Uterus (tissue), 4 donors: ENCODE data around the gene C10orf62. TPM values are rescaled to one million over a fixed set of nuclear protein-coding genes. Genes with fewer than 3 reads are reported as not detected.
"Not testable (repeated sequence)": the region's sequence is repeated elsewhere in the genome, so short reads cannot be mapped to it uniquely, and the experiment has no call there.

Experiments
- DNase-seq, 2 donors: peaks; one replicate each; pipeline ENCODE4 v3.0.0-alpha.2; 2019 to 2020
- H3K27ac ChIP-seq, 2 donors: fragments of 200-600 bp; sonication (generic); 1 replicate in 1 of 2; 2 replicates in 1 of 2; pipeline ENCODE4 v1.5.1; 2016 to 2018
- H3K27me3 ChIP-seq, 2 donors: fragments of 200-600 bp; sonication (generic); one replicate each; pipeline ENCODE4 v1.5.1; 2018 to 2019; ENCODE audit warnings: control low read depth in 1 of 2
- H3K36me3 ChIP-seq, 2 donors: fragments of 200-600 bp; sonication (generic); one replicate each; pipeline ENCODE4 v1.5.1; 2019; ENCODE audit warnings: control low read depth in 1 of 2
- H3K4me1 ChIP-seq, 2 donors: fragments of 200-600 bp; sonication (generic); one replicate each; pipeline ENCODE4 v1.5.1; 2018 to 2019; ENCODE audit warnings: control low read depth in 1 of 2
- H3K4me3 ChIP-seq, 2 donors: fragments of 200-600 bp; sonication (generic); 1 replicate in 1 of 2; 2 replicates in 1 of 2; pipeline ENCODE4 v1.5.1; 2018 to 2019; ENCODE audit warnings: mild to moderate bottlenecking in 1 of 2
- H3K9me3 ChIP-seq, 2 donors: fragments of 200-600 bp; sonication (generic); one replicate each; pipeline ENCODE4 v1.5.1; 2019; ENCODE audit warnings: control low read depth in 1 of 2
- POLR2A ChIP-seq, 2 donors: fragments of 450-650 bp; IDR thresholded peaks; one replicate each; pipeline ENCODE4 v1.6.1; 2016; ENCODE audit warnings: antibody characterized with exemption in 2 of 2, mild to moderate bottlenecking in 1 of 2, moderate library complexity in 1 of 2
- intact Hi-C: fragments of 100-400 bp; cut with DNase I; formaldehyde crosslinking; loops from one replicate; pipeline ENCODE4 v1.15.1; 2023; ENCODE audit warnings: low total_unique reads
- total RNA-seq, 4 donors: library from RNA; depleted of rRNA in 3 of 4; stranded (reverse); fragments of >200 nt in 3 of 4; gene quantifications; one replicate each; pipeline versions ENCODE4 v1.1.0 to v1.2.4, GENCODE V29; 2014 to 2023
- TF ChIP-seq, protein P1 (sequence below), 4 experiments: fragments of 200-600 bp in 2 of 4; fragments of 450-650 bp in 2 of 4; sonication (generic) in 2 of 4; IDR thresholded peaks; one replicate each; pipeline ENCODE4 v1.5.1; 2016 to 2019; ENCODE audit warnings: antibody characterized with exemption in 4 of 4, mild to moderate bottlenecking in 2 of 4, moderate library complexity in 1 of 4
- donor health status: DM: yes; HTN: yes; CAD: no.

The C10orf62 gene
- total RNA-seq, 4 donors from 2014 or later: not detected

DNA sequence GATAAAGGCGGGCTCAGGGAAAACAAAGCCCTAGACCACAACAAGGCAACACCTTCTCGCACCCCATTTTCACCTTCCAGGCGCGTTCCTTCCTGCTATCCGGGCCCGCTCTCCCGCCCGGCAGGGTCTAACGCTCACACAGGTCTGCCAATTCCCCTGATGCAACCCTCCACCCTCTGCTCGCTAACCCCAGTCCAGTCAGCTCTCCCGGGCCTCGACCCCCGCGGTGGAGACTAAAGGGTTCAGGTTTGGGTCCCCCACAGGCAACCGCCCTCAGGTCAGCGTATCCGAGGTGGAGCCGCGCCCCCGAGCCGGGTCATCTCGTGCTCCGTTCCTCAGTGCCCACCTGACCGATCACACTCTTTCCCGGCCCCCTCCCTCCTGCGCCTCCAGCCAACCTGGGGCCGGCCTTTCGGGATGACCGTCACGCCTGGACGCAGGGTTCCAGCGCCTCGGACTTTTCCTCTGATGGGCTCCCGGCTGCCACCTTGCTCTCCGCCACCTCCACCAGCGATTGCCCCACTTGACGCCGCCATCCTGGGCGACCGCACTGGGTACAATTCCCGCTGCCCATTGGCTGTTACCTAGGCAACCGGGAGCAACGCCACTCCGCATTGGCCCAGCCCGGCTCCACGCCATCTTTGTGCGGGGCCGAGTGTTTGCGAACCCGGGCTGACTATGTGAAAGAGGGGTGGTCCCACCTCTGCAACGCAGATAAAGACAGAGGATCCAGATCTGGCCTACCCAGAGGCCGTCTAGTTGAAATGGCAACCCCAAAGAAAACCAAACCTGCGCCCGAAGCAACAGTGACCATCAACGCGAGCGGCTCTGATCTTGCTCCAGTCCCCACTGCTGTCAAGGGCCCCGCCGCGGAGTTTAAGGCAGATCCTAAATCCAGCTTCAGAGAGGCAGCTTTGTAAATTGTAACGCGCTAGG lies 43.7 kb downstream of the C10orf62 start, which contains the start of gene MORN4:
TSS of gene MORN4 (minus strand) at position 552 of the 936 bp plus-strand sequence. CDS start 13,847 bp downstream, outside the sequence.
- intact Hi-C loops: no loop called here
- peak; percentile 92 to 93 for DNase-seq
- H3K27ac ChIP-seq: peak within 1 kb of the TSS; percentile 50 to 55
- peak within 1 kb of the TSS; percentile 58 to 75 for H3K4me3 ChIP-seq
- TF ChIP-seq, protein P1, sequence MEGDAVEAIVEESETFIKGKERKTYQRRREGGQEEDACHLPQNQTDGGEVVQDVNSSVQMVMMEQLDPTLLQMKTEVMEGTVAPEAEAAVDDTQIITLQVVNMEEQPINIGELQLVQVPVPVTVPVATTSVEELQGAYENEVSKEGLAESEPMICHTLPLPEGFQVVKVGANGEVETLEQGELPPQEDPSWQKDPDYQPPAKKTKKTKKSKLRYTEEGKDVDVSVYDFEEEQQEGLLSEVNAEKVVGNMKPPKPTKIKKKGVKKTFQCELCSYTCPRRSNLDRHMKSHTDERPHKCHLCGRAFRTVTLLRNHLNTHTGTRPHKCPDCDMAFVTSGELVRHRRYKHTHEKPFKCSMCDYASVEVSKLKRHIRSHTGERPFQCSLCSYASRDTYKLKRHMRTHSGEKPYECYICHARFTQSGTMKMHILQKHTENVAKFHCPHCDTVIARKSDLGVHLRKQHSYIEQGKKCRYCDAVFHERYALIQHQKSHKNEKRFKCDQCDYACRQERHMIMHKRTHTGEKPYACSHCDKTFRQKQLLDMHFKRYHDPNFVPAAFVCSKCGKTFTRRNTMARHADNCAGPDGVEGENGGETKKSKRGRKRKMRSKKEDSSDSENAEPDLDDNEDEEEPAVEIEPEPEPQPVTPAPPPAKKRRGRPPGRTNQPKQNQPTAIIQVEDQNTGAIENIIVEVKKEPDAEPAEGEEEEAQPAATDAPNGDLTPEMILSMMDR (IDR thresholded peaks at IDR 0.05): peak in 2 of 4 experiments; percentile 3 to 6
- no peak for TF ChIP-seq POLR2A (IDR thresholded peaks at IDR 0.05)
- no peaks in the 10 kb centered on the region for H3K36me3 ChIP-seq
- H3K9me3 ChIP-seq: no peaks in the 10 kb centered on the region
- H3K27me3 ChIP-seq: no peaks in the 10 kb centered on the region
- no peaks in the 10 kb centered on the region for H3K4me1 ChIP-seq

GRCh38 chr10:97633921-97634320 lies 44.4 kb downstream of the C10orf62 start:
- intact Hi-C loops: no loop called here
- DNase-seq: no peak
- TF ChIP-seq, protein P1 (IDR thresholded peaks at IDR 0.05): no peak
- TF ChIP-seq POLR2A (IDR thresholded peaks at IDR 0.05): no peak
- H3K4me3 ChIP-seq: peak overlapping the region; percentile 58 to 75
- H3K9me3 ChIP-seq: no peaks in the 10 kb centered on the region
- peak overlapping the region; percentile 32 to 55 for H3K27ac ChIP-seq
- H3K36me3 ChIP-seq: no peaks in the 10 kb centered on the region
- no peaks in the 10 kb centered on the region for H3K27me3 ChIP-seq
- no peaks in the 10 kb centered on the region for H3K4me1 ChIP-seq

- Histone ChIP-seq H3K27me3 (no peaks in the 10 kb centered on the region), H3K4me3 (no peak overlapping the region), H3K9me3 (no peaks in the 10 kb centered on the region), H3K27ac (no peak overlapping the region), H3K36me3 (no peaks in the 10 kb centered on the region), H3K4me1 (no peaks in the 10 kb centered on the region)
- TF ChIP-seq POLR2A (IDR thresholded peaks at IDR 0.05): no peak
- TF ChIP-seq, protein P1 (IDR thresholded peaks at IDR 0.05): no peak
- DNase-seq: no peak
- intact Hi-C loops: no loop called here
Measured at GRCh38 chr10:97635577-97635976, 46.1 kb downstream of the C10orf62 start.

- H3K27me3 ChIP-seq, H3K4me3 ChIP-seq, H3K9me3 ChIP-seq, H3K36me3 ChIP-seq, intact Hi-C loops, DNase-seq, H3K27ac ChIP-seq: not testable (repeated sequence)
- H3K4me1 ChIP-seq: peaks cover 0 to 11% of the 10 kb centered on the region in 2 donors
Measured at GRCh38 chr10:97639090-97639489, 49.6 kb downstream of the C10orf62 start.

GRCh38 chr10:97640174-97640867 lies 50.8 kb downstream of the C10orf62 start, which contains the start of gene PI4K2A:
PI4K2A (plus strand) TSS chr10:97640671; CDS start chr10:97640743, 72 bp downstream.
- Histone ChIP-seq H3K4me1 (peaks cover 0 to 11% of the 10 kb centered on the region in 2 donors), H3K36me3 (no peaks in the 10 kb centered on the region), H3K27me3 (no peaks in the 10 kb centered on the region), H3K27ac (peak within 1 kb of the TSS; percentile 77 to 80), H3K4me3 (peak within 1 kb of the TSS; percentile 60 to 90), H3K9me3 (no peaks in the 10 kb centered on the region)
- TF ChIP-seq, protein P1 (IDR thresholded peaks at IDR 0.05): peak in 1 of 4 experiments; percentile 3
- peak; percentile 88 to 91 for TF ChIP-seq POLR2A (IDR thresholded peaks at IDR 0.05)
- intact Hi-C loops: no loop called here
- peak; percentile 97 to 99 for DNase-seq

Other genes with a start within 250 kb of the C10orf62 start
- gene RRP12, start 188.4 kb upstream of the C10orf62 start, total RNA-seq: 10 to 100 TPM; 14.8 to 27.6 (median 25.0) TPM
- gene PGAM1, start 163.5 kb upstream of the C10orf62 start, total RNA-seq: 100 to 1,000 TPM; 106 to 142 (median 127) TPM
- gene EXOSC1, start 143.7 kb upstream of the C10orf62 start, total RNA-seq: 100 to 1,000 TPM in 1 of 4 donors, 10 to 100 TPM in 3; 26.7 to 349 (median 48.3) TPM
- gene ZDHHC16, start 143.5 kb upstream of the C10orf62 start, total RNA-seq: 10 to 100 TPM in 2 of 4 donors, 1 to 10 TPM in 2; 1.8 to 31.8 (median 19.0) TPM
- 10 to 100 TPM; 44.6 to 87.7 (median 73.7) TPM for gene MMS19, start 91.3 kb upstream of the C10orf62 start, total RNA-seq
- gene UBTD1, start 90.8 kb upstream of the C10orf62 start, total RNA-seq: 10 to 100 TPM in 1 of 4 donors, 1 to 10 TPM in 2, under 1 TPM in 1; 0.29 to 25.9 (median 6.7) TPM
- gene ANKRD2, start 16.9 kb upstream of the C10orf62 start, total RNA-seq: under 1 TPM in 2 of 4 donors, not detected in 2; 0.43 to 0.48 TPM
- gene HOGA1, start 5.3 kb upstream of the C10orf62 start, total RNA-seq: 1 to 10 TPM in 2 of 4 donors, under 1 TPM in 2; 0.26 to 2.5 (median 0.97) TPM
- gene MORN4, start 43.8 kb downstream of the C10orf62 start, total RNA-seq: 10 to 100 TPM in 3 of 4 donors, 1 to 10 TPM in 1; 3.1 to 11.5 (median 10.8) TPM
- gene PI4K2A, start 51.0 kb downstream of the C10orf62 start, total RNA-seq: 10 to 100 TPM in 3 of 4 donors, 1 to 10 TPM in 1; 5.6 to 14.7 (median 11.9) TPM
- gene AVPI1, start 97.5 kb downstream of the C10orf62 start, total RNA-seq: 10 to 100 TPM in 2 of 4 donors, 1 to 10 TPM in 1, under 1 TPM in 1; 0.51 to 15.1 (median 10.8) TPM
- 100 to 1,000 TPM in 1 of 4 donors, 10 to 100 TPM in 3; 36.9 to 158 (median 59.4) TPM for gene MARVELD1, start 124.0 kb downstream of the C10orf62 start, total RNA-seq
- 10 to 100 TPM in 3 of 4 donors, 1 to 10 TPM in 1; 2.8 to 32.3 (median 16.7) TPM for gene ZFYVE27, start 147.4 kb downstream of the C10orf62 start, total RNA-seq
- 10 to 100 TPM in 1 of 4 donors, under 1 TPM in 1, not detected in 2; 0.24 to 59.1 TPM for gene SFRP5, start 182.3 kb downstream of the C10orf62 start, total RNA-seq